Keratinocyte (primary cell): ENCODE data around the gene MTMR11. TPM values are rescaled to one million over a fixed set of nuclear protein-coding genes. Genes with fewer than 3 reads are reported as not detected.

Experiments used
- DNase-seq: peaks from one replicate; pipeline ENCODE4 v3.0.0-alpha.2; 2011; ENCODE audit warnings: low read depth, missing footprints, low spot score
- FAIRE-seq: peaks from 2 replicates; lab custom pipeline; 2011; peaks lifted over from hg19 to GRCh38; lab: Jason Lieb, UNC
- H2AFZ ChIP-seq: 2 replicates; pipeline ENCODE4 v1.6.0; 2012; ENCODE audit warnings: low read length, control low read depth, inconsistent platforms; ENCODE audit not compliant: control insufficient read depth
- H3K27ac ChIP-seq: 2 replicates; pipeline ENCODE4 v1.5.1; 2011; ENCODE audit warnings: low read length; ENCODE audit not compliant: control insufficient read depth, insufficient read depth
- H3K27me3 ChIP-seq: 3 replicates; pipeline ENCODE4 v1.6.0; 2011; ENCODE audit warnings: low read length; ENCODE audit not compliant: control insufficient read depth, insufficient read depth; ENCODE audit errors: extremely low read depth
- H3K36me3 ChIP-seq, 2 experiments: 2 replicates in 1 of 2; 3 replicates in 1 of 2; pipeline ENCODE4 v1.5.1; 2011; ENCODE audit warnings: low read length in 2 of 2, mild to moderate bottlenecking in 1 of 2; ENCODE audit not compliant: control insufficient read depth in 2 of 2, insufficient read depth in 2 of 2; ENCODE audit errors: extremely low read depth in 1 of 2
- H3K4me1 ChIP-seq: 3 replicates; pipeline ENCODE4 v1.5.1; 2011; ENCODE audit warnings: low read length; ENCODE audit not compliant: control insufficient read depth, insufficient read depth; ENCODE audit errors: extremely low read depth
- H3K4me2 ChIP-seq: 3 replicates; pipeline ENCODE4 v1.6.0; 2011; ENCODE audit warnings: low read depth, low read length; ENCODE audit not compliant: control insufficient read depth, insufficient read depth; ENCODE audit errors: extremely low read depth
- H3K4me3 ChIP-seq, 3 experiments: fragments of 200-600 bp in 1 of 3; sonication (generic) in 1 of 3; 2 replicates in 2 of 3; 3 replicates in 1 of 3; pipeline ENCODE4 v1.5.1; 2011 to 2016; ENCODE audit warnings: low read length in 3 of 3, mild to moderate bottlenecking in 3 of 3, control low read depth in 2 of 3, inconsistent platforms in 1 of 3, low read depth in 1 of 3, mixed read lengths in 1 of 3, mixed run types in 1 of 3, moderate library complexity in 1 of 3; ENCODE audit not compliant: control insufficient read depth in 2 of 3, insufficient read depth in 2 of 3; ENCODE audit errors: extremely low read depth in 1 of 3
- H3K79me2 ChIP-seq: 2 replicates; pipeline ENCODE4 v1.6.0; 2012; ENCODE audit warnings: low read length; ENCODE audit not compliant: control insufficient read depth, insufficient read depth
- H3K9ac ChIP-seq: 3 replicates; pipeline ENCODE4 v1.6.0; 2011; ENCODE audit warnings: low read length; ENCODE audit not compliant: control insufficient read depth, insufficient read depth; ENCODE audit errors: extremely low read depth
- H3K9me1 ChIP-seq: 3 replicates; pipeline ENCODE4 v1.6.0; 2011; ENCODE audit warnings: low read length; ENCODE audit not compliant: control insufficient read depth, insufficient read depth; ENCODE audit errors: extremely low read depth
- H3K9me3 ChIP-seq: 2 replicates; pipeline ENCODE4 v1.5.1; 2012; ENCODE audit warnings: low read depth, low read length; ENCODE audit not compliant: control insufficient read depth
- H4K20me1 ChIP-seq: 3 replicates; pipeline ENCODE4 v1.6.0; 2011; ENCODE audit warnings: low read length; ENCODE audit not compliant: control insufficient read depth, insufficient read depth; ENCODE audit errors: extremely low read depth
- EZH2 ChIP-seq: IDR thresholded peaks from one replicate; pipeline ENCODE4 v1.6.1; 2012; ENCODE audit warnings: inconsistent platforms, mild to moderate bottlenecking, low read length, moderate library complexity
- dilution Hi-C: fragments of 300-500 bp; cut with MboI; formaldehyde crosslinking; loops from one replicate; pipeline ENCODE4 v1.7.0; 2020; ENCODE audit warnings: low sequenced_read_pairs; ENCODE audit not compliant: extremely low pct_ligation_motif_present
- polyA plus RNA-seq, 5 experiments: library from polyadenylated mRNA; depleted of rRNA in 3 of 5; stranded (reverse) in 3 of 5; stranded (forward) in 1 of 5; unstranded in 1 of 5; fragments of >200 nt; gene quantifications; 1 replicate in 1 of 5; 2 replicates in 3 of 5; 3 replicates in 1 of 5; pipeline versions ENCODE4 v1.2.1 to v1.2.3, GENCODE V29; 2011 to 2012; ENCODE audit warnings: missing spikeins in 2 of 5, low read depth in 1 of 5, low replicate concordance in 1 of 5
- TF ChIP-seq, protein P1 (sequence below), 3 experiments: IDR thresholded peaks in 1 of 3; conservative IDR thresholded peaks in 1 of 3; optimal IDR thresholded peaks in 1 of 3; 2 replicates in 2 of 3; 3 replicates in 1 of 3; pipeline versions ENCODE3 to v1.5.1; 2011; ENCODE audit warnings: low read length in 3 of 3, mild to moderate bottlenecking in 3 of 3, moderate library complexity in 2 of 3, control low read depth in 1 of 3, inconsistent platforms in 1 of 3; ENCODE audit not compliant: insufficient read depth in 2 of 3; ENCODE audit errors: extremely low read depth in 1 of 3

The MTMR11 gene
- polyA plus RNA-seq, 1 donor (not counting 4 experiments of a cell fraction or from before 2014, with no cell fraction given): 11.8 TPM

DNA sequence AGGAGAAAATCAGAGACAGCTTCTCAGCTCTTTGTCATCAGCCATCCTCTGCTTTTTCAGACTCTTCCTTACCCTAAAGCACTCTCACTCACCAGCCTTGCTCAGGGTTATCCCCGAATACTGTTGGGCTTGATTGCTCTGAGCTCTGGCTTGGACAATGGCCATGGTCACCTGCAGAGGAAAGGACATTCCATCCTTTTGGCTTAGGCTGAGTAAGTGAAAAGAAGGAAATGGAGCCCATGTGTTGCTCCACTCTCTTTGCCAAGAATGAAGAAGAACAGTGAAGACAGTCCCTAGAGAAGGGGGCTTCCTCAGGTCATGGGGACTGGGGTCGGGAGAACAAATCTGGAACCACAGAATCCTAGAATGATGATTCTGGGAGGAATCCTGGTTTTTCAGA, 2.3 kb downstream of the MTMR11 start:
- TF ChIP-seq EZH2: no peak
- TF ChIP-seq, protein P1, sequence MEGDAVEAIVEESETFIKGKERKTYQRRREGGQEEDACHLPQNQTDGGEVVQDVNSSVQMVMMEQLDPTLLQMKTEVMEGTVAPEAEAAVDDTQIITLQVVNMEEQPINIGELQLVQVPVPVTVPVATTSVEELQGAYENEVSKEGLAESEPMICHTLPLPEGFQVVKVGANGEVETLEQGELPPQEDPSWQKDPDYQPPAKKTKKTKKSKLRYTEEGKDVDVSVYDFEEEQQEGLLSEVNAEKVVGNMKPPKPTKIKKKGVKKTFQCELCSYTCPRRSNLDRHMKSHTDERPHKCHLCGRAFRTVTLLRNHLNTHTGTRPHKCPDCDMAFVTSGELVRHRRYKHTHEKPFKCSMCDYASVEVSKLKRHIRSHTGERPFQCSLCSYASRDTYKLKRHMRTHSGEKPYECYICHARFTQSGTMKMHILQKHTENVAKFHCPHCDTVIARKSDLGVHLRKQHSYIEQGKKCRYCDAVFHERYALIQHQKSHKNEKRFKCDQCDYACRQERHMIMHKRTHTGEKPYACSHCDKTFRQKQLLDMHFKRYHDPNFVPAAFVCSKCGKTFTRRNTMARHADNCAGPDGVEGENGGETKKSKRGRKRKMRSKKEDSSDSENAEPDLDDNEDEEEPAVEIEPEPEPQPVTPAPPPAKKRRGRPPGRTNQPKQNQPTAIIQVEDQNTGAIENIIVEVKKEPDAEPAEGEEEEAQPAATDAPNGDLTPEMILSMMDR (optimal IDR thresholded peaks at IDR 0.05 in 1 of 3, IDR thresholded peaks at IDR 0.05 in 1 of 3, conservative IDR thresholded peaks at IDR 0.05 in 1 of 3; ENCODE audit: extremely low read depth in 1 of 3, insufficient read depth in 2 of 3, low read length in 3 of 3): no peak
- H3K27me3 ChIP-seq: no peaks in the 10 kb centered on the region
- H3K27ac ChIP-seq: no peak overlapping the region
- peaks cover 49% of the 10 kb centered on the region for H3K4me1 ChIP-seq
- no peak overlapping the region for H2AFZ ChIP-seq
- H4K20me1 ChIP-seq: no peaks in the 10 kb centered on the region
- no peak overlapping the region for H3K4me3 ChIP-seq
- H3K9ac ChIP-seq: no peak overlapping the region
- FAIRE-seq (no peak), DNase-seq (no peak)
- no peaks in the 10 kb centered on the region for H3K9me3 ChIP-seq
- H3K9me1 ChIP-seq: no peaks in the 10 kb centered on the region
- H3K79me2 ChIP-seq: peaks cover 7% of the 10 kb centered on the region
- peaks cover 5 to 8% of the 10 kb centered on the region in 2 experiments for H3K36me3 ChIP-seq
- no peak overlapping the region for H3K4me2 ChIP-seq
- dilution Hi-C loops: no loop called here

- FAIRE-seq (no peak), DNase-seq (no peak)
- H3K27me3 ChIP-seq: no peaks in the 10 kb centered on the region
- peaks cover 44% of the 10 kb centered on the region for H3K4me1 ChIP-seq
- H3K36me3 ChIP-seq: peaks cover 5 to 8% of the 10 kb centered on the region in 2 experiments
- no peak overlapping the region for H3K4me2 ChIP-seq
- no peak overlapping the region for H3K27ac ChIP-seq
- dilution Hi-C loops: no loop called here
- peaks cover 7% of the 10 kb centered on the region for H3K79me2 ChIP-seq
- H3K4me3 ChIP-seq: no peak overlapping the region
- TF ChIP-seq, protein P1 (optimal IDR thresholded peaks at IDR 0.05 in 1 of 3, IDR thresholded peaks at IDR 0.05 in 1 of 3, conservative IDR thresholded peaks at IDR 0.05 in 1 of 3; ENCODE audit: extremely low read depth in 1 of 3, insufficient read depth in 2 of 3, low read length in 3 of 3): no peak
- no peak for TF ChIP-seq EZH2
- H2AFZ ChIP-seq: no peak overlapping the region
- no peaks in the 10 kb centered on the region for H3K9me3 ChIP-seq
- H4K20me1 ChIP-seq: no peaks in the 10 kb centered on the region
- H3K9me1 ChIP-seq: no peaks in the 10 kb centered on the region
- H3K9ac ChIP-seq: no peak overlapping the region
These were observed 3.5 kb downstream of the MTMR11 start for GRCh38 chr1:149933208-149933607.
